ENCODE measurements around the gene LNPK.
"Not testable (repeated sequence)": the region's sequence is repeated elsewhere in the genome, so short reads cannot be mapped to it uniquely, and the experiment has no call there.

The LNPK gene, protein sequence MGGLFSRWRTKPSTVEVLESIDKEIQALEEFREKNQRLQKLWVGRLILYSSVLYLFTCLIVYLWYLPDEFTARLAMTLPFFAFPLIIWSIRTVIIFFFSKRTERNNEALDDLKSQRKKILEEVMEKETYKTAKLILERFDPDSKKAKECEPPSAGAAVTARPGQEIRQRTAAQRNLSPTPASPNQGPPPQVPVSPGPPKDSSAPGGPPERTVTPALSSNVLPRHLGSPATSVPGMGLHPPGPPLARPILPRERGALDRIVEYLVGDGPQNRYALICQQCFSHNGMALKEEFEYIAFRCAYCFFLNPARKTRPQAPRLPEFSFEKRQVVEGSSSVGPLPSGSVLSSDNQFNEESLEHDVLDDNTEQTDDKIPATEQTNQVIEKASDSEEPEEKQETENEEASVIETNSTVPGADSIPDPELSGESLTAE

DNA sequence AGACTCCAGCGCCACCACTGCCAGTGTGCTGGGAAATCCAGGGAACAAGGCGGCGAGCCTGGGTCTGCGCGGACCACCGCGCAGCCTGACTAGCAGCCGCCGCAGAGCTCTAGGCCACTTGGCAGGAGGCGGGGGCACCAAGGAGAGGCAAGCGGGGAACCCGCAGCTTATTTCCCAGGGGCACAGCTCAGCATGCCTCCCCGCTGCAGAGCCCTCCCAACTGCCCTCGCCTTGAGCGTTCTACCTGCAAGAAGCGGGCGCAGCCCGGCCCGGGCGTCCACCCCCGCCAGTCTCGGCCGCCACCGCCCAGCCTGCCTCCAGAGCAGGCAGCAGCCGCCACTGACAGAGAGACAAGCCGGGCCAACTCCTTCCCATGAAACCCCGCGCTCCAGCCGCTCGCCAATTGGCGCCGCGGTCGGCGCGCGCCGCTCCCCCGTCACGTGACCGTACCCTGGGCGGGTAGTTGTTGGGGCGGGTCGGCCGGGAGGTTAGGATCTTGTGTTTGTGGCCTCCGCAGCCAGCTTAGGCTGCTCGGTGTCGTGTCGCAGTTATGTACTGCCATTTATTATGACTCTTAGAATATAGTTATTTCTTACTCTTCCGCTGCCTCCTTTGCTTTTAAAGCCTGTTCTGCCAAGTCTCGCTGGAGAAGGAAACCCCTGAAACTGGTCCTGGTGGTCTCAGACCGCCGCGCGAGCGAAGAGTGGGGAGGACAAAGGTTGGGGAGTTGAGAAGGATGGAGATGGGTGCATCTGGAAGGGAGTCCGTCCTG lies at the start of gene LNPK:
LNPK (minus strand) TSS at position 352 of the 772 bp plus-strand sequence. CDS start 6,683 bp downstream, outside the sequence.
- peak; percentile 93 for DNase-seq (ENCODE audit: low spot score)

DNA sequence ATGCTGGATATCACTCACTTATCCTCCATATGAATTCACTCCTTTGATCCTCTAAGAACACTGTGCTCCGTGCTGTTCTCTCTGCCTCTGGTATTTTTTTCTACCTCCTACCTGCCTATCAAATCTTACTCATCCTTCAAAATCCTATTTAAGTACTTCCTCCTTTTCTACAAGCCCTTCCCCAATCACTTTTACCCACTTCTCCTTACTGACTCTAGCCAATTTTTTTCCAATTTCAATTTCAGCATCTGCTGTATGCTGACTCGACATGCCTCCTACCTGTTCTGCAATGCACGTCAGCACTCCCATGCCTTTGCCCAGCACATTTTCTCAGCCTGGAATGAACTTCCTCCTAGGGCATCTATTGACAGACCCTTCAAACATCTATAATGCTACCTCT lies 37.3 kb upstream of the LNPK start:
- DNase-seq (ENCODE audit: low spot score) = no peak

DNA sequence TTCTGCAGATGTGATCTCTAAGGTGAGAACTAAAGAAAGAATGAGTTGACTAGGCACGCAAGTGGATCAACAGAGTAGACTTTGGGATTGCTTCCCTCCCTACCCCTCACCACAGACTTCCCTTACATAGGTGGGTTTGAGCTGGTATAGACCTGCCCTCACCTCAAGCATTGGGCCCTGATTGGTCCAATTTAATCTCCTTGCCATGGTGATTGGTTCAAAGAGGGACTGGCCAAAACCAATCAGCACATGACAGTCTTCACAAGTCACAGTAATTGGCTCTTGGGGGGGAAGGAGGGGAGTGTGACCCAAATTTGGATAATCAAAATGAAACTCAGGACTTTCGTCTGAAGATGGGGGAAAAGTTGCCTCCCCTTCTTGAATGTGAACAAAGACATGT lies 36.6 kb upstream of the LNPK start:
- DNase-seq (ENCODE audit: low spot score) = no peak

DNA sequence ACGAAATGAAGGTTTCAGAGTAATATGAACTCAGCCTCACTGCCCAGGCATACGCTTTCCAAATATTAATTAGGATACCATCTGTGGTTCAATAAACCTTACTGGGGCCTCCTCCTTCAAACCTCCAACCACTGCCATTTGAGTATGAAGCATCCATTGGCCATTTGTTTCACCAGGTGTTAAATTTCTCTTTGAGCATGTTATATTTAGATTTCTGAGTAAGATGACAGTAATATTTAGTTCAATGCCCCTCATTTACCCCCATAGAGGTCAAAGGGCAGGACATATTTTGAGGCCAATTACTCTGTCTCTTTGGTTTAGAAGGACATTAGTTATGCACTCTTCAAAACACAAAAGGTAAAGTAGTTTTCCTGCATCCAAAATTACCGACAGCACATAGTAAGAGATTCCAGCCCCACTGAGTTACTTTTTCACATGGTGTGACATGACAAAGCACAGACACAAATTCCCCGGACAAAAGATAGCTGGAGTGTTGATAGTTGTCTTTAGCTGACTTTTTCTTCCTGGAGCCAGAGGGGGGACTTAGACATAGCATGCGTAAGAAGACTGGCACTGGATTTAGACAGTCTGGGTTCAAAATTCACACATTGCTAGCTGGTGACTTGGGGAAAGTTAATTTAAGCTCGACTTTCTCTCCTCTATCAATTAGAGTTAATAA lies 33.1 kb upstream of the LNPK start:
- no peak for DNase-seq (ENCODE audit: low spot score)

DNA sequence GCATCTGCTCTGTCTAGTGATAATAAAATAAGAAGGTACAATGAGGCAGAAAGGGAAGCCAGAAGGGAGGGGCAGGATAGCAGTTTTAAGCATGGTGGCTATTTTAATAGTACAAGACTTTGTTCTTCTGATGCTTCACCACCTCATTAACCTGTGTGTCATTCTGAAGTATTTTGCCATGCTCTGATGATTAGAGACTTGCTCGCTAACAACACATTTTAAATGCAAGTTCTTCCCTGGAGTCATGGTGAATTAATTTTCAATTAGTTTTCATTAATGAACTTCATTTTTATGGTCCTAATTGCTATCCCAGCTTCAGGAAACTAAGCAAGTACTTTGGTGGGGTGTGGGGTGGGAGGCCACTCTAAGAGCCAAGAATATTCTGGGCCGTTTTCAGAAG lies 25.7 kb upstream of the LNPK start:
- DNase-seq (ENCODE audit: low spot score) = no peak

DNA sequence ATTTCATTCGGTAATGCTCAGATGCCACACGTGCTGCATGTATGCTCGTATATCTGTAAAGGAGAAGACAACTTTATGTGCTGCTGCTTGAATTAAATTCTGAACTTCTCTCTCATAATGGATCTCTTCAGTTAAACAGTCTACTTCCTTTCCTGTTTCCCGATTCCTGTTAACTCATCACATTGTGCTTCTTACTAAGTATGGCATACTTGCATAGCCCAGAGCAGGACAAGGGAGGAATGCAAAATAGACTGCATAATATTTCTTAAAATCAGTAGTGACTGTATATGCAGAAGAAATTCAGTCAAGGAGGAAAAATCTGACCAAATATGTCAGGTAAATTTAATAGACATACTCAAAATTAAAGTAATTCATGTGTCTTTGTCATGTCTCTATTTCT lies 23.9 kb upstream of the LNPK start:
- DNase-seq (ENCODE audit: low spot score) = no peak

DNA sequence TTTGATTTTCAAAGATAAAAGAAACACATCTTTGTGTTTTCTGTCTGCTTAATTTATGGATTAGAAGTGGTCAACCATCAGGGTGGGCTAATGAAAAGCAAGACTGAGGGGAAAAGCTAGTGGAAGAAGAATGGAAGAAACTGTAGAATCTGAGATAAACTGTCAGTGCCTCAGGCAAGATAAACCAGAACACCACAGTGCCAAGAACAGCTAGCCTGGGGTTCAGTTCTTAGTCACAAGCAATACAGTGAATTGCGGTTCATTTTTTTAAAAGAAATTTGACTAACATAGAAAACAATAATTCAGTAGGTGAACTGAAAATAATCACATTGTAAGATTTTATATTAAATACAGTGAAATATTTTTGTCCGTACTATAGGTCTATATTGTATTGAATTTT lies 22.0 kb upstream of the LNPK start:
- no peak for DNase-seq (ENCODE audit: low spot score)

DNA sequence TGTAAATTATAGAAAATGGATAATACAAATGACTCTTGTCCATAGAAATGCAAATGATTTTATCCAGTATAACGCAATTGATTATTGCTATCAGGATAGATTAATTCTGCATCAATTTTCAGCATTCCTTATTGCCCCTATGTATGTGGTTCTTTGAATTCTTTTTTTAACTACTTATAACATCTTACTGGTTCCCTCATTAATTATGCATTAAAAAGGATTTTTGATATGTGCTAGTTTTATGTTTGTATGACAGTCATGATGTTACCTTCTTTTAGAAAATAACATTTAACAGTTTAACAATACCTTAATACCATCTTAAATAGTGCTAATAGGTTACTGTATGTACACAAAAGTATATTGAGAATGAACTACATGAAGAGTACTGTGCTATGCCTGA lies 20.0 kb upstream of the LNPK start:
- DNase-seq (ENCODE audit: low spot score) = no peak

DNA sequence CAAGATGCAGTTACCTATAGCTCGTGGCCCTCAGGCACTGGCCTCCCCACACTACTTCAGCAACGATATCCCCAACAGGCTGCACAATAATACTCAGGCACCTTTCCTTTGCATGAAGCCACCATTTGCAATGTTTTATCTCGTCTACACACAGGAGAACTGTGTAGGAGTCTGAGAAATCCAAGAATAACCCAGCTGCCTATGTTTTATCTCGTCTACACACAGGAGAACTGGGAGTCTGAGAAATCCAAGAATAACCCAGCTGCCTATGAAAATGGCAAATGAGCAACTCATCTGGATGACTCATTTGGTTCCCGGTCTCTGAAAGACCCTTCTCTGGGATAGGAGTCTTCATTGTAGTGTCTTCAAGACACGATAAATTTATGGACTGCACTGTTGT lies 18.3 kb upstream of the LNPK start:
- DNase-seq (ENCODE audit: low spot score) = no peak

DNA sequence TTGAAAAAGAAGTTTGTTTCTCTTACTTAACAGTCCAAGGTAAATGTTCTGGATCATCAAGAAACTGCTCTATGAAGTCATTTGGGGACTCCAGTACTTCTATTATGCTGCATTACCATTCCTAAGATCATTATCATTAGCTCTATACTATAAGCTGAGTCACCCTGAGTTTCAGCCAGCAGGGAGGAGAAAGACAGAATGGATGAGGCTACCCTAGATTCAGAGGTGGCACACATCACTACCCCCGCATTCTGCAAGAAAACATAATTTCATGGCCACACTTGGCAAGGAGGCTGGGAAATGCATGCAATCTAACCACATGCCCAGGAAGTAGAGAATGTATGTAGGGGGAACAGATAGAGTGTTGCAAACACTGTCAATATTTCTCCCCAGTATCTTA lies 16.6 kb upstream of the LNPK start:
- no peak for DNase-seq (ENCODE audit: low spot score)

DNA sequence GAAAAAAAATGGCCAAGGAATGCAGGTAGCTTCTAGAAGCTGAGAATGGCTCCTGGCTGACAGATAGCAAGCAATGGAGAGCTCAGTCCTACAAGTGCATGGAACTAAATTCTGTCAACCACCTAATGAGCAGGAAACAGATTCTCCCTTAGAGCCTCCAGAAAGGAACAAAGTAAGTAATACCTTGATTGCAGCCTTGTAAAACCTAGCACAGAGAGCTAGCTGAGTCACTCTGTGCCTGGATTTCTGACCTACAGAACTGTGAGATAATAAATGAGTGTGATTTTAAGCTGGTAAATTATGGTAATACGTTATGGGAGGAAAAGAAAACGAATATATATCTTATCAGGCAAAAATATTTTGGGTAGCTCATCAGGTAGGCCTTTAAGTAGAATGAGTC lies 7.4 kb upstream of the LNPK start:
- DNase-seq (ENCODE audit: low spot score) = no peak

DNA sequence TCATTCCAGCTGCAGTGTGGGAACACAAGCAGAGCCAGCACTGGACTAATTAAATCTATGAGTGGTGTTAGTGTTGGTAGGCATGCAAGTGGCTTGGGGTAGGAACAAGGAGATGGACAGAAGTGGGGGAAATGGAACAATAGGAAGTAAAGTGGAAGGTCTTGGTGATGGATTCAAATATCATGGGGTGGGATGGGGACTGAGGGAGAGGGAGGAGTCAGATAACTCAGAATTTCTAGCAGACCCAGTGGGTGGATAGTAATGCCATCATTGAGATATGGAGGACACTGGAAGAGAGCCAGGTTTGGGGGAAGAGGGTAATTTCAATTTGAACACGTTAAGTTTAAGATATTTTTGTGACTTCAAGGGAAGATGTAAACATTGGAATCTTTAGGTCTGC lies 2.9 kb upstream of the LNPK start:
- peak; percentile 58 for DNase-seq (ENCODE audit: low spot score)

DNA sequence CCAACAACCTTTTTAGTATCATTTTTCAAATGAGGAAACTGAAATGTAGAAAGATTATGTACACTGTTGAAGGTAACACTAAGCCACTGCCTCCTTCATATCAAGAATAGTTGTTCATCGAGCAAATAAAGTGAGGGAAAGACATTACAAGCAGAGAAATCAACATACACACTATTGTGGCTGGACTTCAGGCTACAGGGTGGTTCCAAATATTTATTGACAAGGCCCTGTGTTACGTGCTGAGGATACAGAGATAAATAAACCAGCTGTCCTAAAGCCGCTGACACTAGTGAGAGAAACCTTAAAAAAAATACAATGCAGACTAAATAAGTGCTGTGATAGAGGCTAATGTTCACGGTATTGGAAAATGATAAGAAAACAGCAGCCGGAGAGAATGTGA lies 1.9 kb upstream of the LNPK start:
- DNase-seq (ENCODE audit: low spot score) = no peak

DNA sequence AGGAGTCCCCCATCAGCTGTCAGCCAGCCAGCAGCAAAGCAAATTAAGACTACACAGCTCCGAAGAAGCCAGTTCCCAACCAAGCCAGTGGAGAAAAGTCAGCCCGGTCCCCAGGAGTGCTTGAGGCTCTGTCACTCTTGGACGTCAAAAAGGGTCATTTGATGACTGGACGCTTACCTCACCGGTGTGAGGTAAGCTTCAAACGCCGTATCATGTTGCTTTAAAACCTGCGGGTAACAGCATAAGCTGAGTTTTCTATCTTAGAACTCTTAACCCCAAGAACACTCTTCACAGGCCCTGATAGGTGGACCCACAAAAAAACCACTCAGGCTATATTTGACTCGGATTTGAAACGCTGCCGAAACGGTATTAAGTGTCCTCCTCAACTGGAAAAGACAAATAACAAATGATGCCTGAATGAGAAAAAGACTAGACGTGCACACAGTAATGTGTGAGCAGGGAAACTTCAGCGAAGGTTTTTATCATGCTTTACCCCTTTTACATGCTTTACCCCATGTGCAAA lies 682 bp upstream of the LNPK start:
- DNase-seq (ENCODE audit: low spot score) = peak; percentile 49

DNA sequence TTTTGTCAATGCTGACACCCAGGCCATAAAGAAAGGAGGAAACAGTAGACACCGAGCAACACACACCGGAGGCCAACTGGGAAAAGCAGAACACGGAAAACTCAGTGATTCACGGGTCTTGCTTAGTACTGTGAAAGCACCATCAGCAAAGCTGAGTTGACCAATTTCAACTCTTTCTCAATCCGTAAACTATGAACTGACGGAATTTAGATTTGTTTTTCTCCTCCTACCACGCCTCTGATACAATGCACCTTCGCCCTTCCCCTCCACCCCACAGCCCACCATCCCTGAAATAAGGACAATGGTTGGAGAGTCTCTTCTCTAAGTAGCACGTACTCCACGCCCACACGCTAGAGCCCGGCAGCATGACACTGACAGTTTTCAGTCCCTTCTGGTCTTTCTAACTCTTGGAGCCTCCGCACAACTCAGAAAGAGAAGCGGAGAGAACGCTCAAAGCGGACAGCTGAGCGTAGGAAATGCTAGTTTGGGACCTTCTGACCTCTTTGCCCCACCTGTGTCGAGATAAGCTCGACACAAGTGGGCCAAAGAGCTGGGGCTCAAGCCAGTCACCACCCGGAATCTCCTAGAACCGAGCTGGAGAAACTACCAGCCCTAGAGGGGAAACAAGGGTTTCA lies 669 bp downstream of the LNPK start:
- DNase-seq (ENCODE audit: low spot score) = peak; percentile 68

DNA sequence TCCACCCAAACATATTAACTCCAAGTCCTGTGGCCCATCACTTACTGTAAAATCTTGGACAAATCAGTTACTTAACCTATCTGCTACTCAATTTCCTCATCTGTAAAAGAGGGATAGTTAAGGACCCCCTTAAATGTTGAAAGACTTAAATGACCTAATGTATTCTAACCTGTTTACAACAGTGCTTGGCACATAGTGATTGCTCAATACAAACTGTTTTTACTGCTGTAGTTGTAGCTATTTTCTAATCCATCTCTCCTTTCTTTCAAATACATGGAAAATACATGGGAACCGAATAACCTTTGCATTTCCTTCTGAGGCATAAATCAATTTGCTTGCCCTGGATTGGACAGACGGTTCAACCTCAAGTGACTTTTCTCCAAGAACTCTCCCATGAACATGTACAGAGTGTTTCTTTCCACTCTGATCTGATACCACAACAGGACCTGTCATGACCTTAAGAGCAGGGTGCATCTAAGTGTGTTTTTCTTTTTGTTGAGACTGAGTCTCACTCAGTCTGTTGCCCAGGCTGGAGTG lies 2.7 kb downstream of the LNPK start:
- no peak for DNase-seq (ENCODE audit: low spot score)

DNA sequence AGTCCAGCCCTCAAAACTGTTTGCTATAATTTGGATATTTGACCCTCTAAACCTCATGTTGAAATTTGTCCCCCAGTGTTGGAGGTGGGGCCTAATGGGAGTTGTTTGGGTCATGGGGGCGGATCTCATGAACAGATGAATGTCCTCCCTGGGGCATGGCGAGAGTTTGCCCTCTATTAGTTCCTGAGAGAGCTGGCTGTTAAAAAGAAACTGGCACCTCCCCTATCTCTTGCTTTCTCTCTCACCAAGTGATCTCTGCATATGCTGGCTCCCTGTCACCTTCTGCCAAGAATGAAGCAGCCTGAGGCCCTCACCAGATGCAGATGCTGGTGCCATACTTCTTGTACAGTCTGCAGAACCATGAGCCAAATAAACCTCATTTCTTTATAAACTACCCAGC lies 12.0 kb downstream of the LNPK start:
- no peak for DNase-seq (ENCODE audit: low spot score)

DNA sequence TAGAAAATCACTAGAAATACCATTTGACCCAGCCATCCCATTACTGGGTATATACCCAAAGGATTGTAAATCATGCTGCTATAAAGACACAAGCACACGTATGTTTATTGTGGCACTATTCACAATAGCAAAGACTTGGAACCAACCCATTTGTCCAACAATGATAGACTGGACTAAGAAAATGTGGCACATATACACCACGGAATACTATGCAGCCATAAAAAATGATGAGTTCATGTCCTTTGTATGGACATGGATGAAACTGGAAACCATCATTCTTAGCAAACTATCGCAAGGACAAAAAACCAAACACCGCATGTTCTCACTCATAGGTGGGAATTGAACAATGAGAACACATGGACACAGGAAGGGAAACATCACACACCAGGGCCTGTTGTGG lies 14.9 kb downstream of the LNPK start:
- DNase-seq (ENCODE audit: low spot score) = not testable (repeated sequence)

DNA sequence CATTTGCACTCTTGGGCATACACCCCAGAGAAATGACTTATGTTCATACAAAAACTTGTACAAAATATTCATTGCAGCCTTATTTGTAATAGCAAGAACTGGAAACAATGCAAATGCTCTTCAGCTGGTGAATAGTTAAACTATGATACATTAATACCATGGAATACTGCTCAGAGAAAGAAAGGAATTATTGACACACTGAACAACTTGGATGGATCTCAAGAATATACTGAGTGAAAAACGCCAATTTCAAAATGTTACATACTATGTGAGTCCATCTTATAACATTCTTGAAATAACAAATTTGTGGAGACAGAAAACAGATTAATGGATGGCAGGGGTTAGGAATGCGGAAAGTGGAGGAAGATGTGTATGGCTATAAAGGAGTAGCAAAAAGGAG lies 17.2 kb downstream of the LNPK start:
- no peak for DNase-seq (ENCODE audit: low spot score)

DNA sequence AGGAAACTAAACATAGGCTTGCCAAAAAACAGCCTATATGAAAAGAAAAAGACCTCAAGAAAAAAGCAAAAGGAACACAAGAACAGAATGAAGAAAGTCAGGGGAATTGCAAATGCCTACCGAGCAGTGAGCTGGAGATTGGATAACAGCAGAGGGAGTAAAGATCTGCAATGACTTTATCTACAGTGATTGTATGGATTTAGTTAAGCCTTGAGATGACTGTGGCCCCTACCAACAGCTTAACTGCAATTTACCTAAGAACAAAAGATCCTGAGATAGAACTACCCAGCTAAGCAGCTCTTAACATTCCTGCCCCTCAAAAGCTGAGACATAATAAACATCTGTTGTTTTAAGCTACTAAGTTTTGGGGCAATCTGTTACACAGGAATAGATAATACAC lies 20.5 kb downstream of the LNPK start:
- no peak for DNase-seq (ENCODE audit: low spot score)

DNA sequence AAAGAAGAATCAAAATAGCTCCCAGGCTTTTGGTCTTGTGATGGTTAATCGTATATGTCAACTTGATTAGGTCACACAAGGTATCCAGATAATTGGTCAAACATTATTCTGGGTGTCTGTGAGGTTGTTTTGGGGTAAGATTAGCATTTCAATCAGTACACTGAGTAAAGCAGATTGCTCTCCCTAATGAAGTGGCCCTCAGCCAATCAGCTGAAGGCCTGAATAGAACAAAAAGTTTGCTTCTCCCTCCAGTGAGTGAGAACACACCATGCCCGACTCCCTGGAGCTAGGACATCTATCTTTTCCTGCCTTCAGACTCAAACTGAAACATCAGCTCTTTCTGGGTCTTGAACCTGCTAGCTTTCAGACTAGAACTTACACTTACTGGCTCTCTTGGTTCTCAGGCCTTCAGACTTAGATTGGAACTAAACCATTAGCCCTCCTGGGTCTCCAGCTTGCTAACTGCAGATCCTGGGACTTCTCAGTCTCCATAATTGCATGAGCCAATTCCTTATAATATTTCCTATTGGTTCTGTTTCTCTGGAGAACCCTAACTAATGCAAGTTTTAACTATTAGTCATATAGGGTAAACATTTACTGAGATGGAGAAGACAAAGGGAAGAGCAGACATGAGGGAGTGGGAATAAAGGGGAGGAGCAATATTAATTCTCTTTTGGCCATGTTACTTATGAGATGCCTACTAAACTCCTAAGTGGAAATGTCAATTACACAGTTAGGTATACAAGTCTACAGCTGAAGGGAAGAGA lies 25.5 kb downstream of the LNPK start:
- no peak for DNase-seq (ENCODE audit: low spot score)
